Measurements from ENCODE around the gene RPL18A. TPM values are rescaled to one million over a fixed set of nuclear protein-coding genes. Genes with fewer than 3 reads are reported as not detected.
A peak's percentile ranks its signal among the peaks of the same experiment; 100 is the strongest.

The RPL18A gene
- total and polyA plus RNA-seq, 10 of the 15 experiments (the other 5 are each of a cell fraction or from before 2014, with no cell fraction given), result 1,181 to 3,774 (median 2,300) TPM

GRCh38 chr19:17866312-17866963 lies 6.7 kb downstream of the RPL18A start:
- H2AFZ ChIP-seq (ENCODE audit: control insufficient read depth, low read depth, low read length), result no peak overlapping the region
- H3K4me2 ChIP-seq (ENCODE audit: control insufficient read depth, insufficient read depth), result no peak overlapping the region
- H3K9me3 ChIP-seq (replicated peaks; ENCODE audit: control insufficient read depth, insufficient read depth, low read length), result no peaks in the 10 kb centered on the region
- ChIA-PET CTCF (no interaction called here), POLR2A (interaction anchor here (1.9 kb wide), 1 partner anchor 66 kb away, joined by 6 read pairs; the partner anchor contains the start of gene CCDC124), SMC1A (ENCODE audit: uncharacterized antibody, unreplicated experiment) (interaction anchor here (0.6 to 1.2 kb wide), 2 partner anchors 64 to 66 kb away, joined by 3 to 4 read pairs; partner anchors contain the start of gene CCDC124), RAD21 (ENCODE audit: unreplicated experiment) (interaction anchor here (1.4 kb wide), 1 partner anchor 66 kb away, joined by 3 read pairs; the partner anchor contains the start of gene CCDC124)
- peaks cover 12% of the 10 kb centered on the region for H3K4me1 ChIP-seq (ENCODE audit: control insufficient read depth, insufficient read depth, low read length)
- no peak overlapping the region for H3K9ac ChIP-seq (ENCODE audit: control insufficient read depth, insufficient read depth, low read length)
- peaks cover 15 to 28% of the 10 kb centered on the region in 2 experiments for H3K36me3 ChIP-seq (ENCODE audit: control insufficient read depth in 2 of 2, insufficient read depth in 2 of 2, low read length in 1 of 2)
- TF ChIP-seq IKZF2 (IDR thresholded peaks at IDR 0.05), result no peak
- TF ChIP-seq, protein P1, sequence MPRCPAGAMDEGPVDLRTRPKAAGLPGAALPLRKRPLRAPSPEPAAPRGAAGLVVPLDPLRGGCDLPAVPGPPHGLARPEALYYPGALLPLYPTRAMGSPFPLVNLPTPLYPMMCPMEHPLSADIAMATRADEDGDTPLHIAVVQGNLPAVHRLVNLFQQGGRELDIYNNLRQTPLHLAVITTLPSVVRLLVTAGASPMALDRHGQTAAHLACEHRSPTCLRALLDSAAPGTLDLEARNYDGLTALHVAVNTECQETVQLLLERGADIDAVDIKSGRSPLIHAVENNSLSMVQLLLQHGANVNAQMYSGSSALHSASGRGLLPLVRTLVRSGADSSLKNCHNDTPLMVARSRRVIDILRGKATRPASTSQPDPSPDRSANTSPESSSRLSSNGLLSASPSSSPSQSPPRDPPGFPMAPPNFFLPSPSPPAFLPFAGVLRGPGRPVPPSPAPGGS (IDR thresholded peaks at IDR 0.05; ENCODE audit: borderline replicate concordance, insufficient read depth, low read depth, low read length, poor library complexity, severe bottlenecking), result peak; percentile 10
- peaks cover 12% of the 10 kb centered on the region for H3K79me2 ChIP-seq (ENCODE audit: control insufficient read depth, insufficient read depth, low read length)
- intact Hi-C loops (cut with micrococcal nuclease; ENCODE audit: unreplicated experiment) (no loop called here), in situ Hi-C loops (cut with MboI) (loop anchor here (5.0 kb wide), 2 partner anchors 61 to 121 kb away; no protein-coding TSS in a partner anchor)
- no peak overlapping the region for H3K27ac ChIP-seq (ENCODE audit: control insufficient read depth, insufficient read depth)
- H4K20me1 ChIP-seq (ENCODE audit: control insufficient read depth, insufficient read depth), result peaks cover 10% of the 10 kb centered on the region
- ATAC-seq, result no peak
- H3K27me3 ChIP-seq (replicated peaks in 1 of 2; ENCODE audit: control insufficient read depth in 2 of 2, insufficient read depth in 2 of 2, low read length in 1 of 2), result no peaks in the 10 kb centered on the region
- DNase-seq (ENCODE audit: low read depth, low spot score), result no peak
- H3K4me3 ChIP-seq, result no peak overlapping the region
- no TSS peak for BruUV-seq (replicated peaks)
- WGBS (ENCODE audit: insufficient coverage, insufficient replicate concordance, low lambda C conversion rate, missing lambda C conversion rate), result 54% methylated on average over 7 of the region's 8 CpGs
- no peak for FAIRE-seq

DNA sequence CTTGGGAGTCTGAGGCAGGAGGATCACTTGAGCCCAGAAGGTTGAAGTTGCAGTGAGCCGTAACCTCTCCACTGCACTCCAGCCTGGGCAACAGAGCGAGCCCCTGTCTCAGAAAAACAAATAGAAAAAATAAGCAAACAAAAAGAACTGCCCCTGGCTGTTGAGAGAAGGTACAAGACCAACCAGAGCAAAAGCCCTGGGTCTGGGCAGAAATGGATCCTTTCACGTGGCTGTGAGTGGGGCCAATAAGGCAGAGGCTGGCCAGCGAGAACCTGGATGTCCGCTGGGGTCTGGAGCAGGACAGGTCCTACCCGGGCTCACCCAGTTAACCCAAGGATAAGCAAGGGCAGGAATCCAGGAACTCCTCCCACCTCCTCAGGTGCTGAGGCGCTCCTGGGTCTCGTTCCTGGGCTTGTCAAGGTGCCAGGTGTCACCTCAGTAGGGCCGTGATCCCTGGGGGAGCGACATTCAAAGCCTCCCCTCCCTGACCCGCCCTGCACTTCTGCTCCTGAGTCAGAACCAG lies 7.3 kb downstream of the RPL18A start:
- peaks cover 7% of the 10 kb centered on the region for H3K79me2 ChIP-seq (ENCODE audit: control insufficient read depth, insufficient read depth, low read length)
- H3K4me3 ChIP-seq, result no peak overlapping the region
- peaks cover 12 to 23% of the 10 kb centered on the region in 2 experiments for H3K36me3 ChIP-seq (ENCODE audit: control insufficient read depth in 2 of 2, insufficient read depth in 2 of 2, low read length in 1 of 2)
- DNase-seq (ENCODE audit: low read depth, low spot score), result no peak
- intact Hi-C loops (cut with micrococcal nuclease; ENCODE audit: unreplicated experiment), result no loop called here
- POLR2A ChIA-PET, result no interaction called here
- H3K9me3 ChIP-seq (replicated peaks; ENCODE audit: control insufficient read depth, insufficient read depth, low read length), result no peaks in the 10 kb centered on the region
- H3K27ac ChIP-seq (ENCODE audit: control insufficient read depth, insufficient read depth), result no peak overlapping the region
- peaks cover 8% of the 10 kb centered on the region for H3K4me1 ChIP-seq (ENCODE audit: control insufficient read depth, insufficient read depth, low read length)
- peaks cover 10% of the 10 kb centered on the region for H4K20me1 ChIP-seq (ENCODE audit: control insufficient read depth, insufficient read depth)
- no peak for FAIRE-seq
- no peak overlapping the region for H2AFZ ChIP-seq (ENCODE audit: control insufficient read depth, low read depth, low read length)
- SMC1A ChIA-PET (ENCODE audit: uncharacterized antibody, unreplicated experiment), result no interaction called here
- ATAC-seq, result no peak
- CTCF ChIA-PET, result no interaction called here
- no TSS peak for BruUV-seq (replicated peaks)
- no peaks in the 10 kb centered on the region; a peak in 1 of 4 replicates for H3K27me3 ChIP-seq (replicated peaks in 1 of 2; ENCODE audit: control insufficient read depth in 2 of 2, insufficient read depth in 2 of 2, low read length in 1 of 2)
- in situ Hi-C loops (cut with MboI), result loop anchor here (5.0 kb wide), 2 partner anchors 60 to 120 kb away; no protein-coding TSS in a partner anchor
- no peak overlapping the region for H3K9ac ChIP-seq (ENCODE audit: control insufficient read depth, insufficient read depth, low read length)
- RAD21 ChIA-PET (ENCODE audit: unreplicated experiment), result no interaction called here
- H3K4me2 ChIP-seq (ENCODE audit: control insufficient read depth, insufficient read depth), result no peak overlapping the region
- WGBS (ENCODE audit: insufficient coverage, insufficient replicate concordance, low lambda C conversion rate, missing lambda C conversion rate), result 41% methylated on average over 11 of the region's 11 CpGs
- no peak for TF ChIP-seq SMC3 (IDR thresholded peaks at IDR 0.05; ENCODE audit: borderline replicate concordance, low read length)
- no peak for TF ChIP-seq TCF3 (IDR thresholded peaks at IDR 0.05; ENCODE audit: borderline replicate concordance, insufficient read depth, low read depth, low read length)
- TF ChIP-seq BACH1 (IDR thresholded peaks at IDR 0.05; ENCODE audit: borderline replicate concordance), result no peak
- TF ChIP-seq BMI1 (IDR thresholded peaks at IDR 0.05; ENCODE audit: borderline replicate concordance), result no peak
- TF ChIP-seq, protein P2, sequence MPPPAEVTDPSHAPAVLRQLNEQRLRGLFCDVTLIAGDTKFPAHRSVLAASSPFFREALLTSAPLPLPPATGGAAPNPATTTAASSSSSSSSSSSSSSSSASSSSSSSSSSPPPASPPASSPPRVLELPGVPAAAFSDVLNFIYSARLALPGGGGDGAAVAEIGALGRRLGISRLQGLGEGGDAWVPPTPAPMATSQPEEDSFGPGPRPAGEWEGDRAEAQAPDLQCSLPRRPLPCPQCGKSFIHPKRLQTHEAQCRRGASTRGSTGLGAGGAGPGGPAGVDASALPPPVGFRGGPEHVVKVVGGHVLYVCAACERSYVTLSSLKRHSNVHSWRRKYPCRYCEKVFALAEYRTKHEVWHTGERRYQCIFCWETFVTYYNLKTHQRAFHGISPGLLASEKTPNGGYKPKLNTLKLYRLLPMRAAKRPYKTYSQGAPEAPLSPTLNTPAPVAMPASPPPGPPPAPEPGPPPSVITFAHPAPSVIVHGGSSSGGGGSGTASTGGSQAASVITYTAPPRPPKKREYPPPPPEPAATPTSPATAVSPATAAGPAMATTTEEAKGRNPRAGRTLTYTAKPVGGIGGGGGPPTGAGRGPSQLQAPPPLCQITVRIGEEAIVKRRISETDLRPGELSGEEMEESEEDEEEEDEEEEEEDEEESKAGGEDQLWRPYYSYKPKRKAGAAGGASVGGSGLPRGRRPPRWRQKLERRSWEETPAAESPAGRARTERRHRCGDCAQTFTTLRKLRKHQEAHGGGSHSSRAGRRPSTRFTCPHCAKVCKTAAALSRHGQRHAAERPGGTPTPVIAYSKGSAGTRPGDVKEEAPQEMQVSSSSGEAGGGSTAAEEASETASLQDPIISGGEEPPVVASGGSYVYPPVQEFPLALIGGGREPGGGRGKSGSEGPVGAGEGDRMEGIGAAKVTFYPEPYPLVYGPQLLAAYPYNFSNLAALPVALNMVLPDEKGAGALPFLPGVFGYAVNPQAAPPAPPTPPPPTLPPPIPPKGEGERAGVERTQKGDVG (CRISPR knock-in tag; IDR thresholded peaks at IDR 0.05), result no peak
